Stimulated activated CD4-positive, alpha-beta T cell treated with anti-CD3 and anti-CD28 coated beads, Interleukin-15, amount 100 ng/mL, for 24 hours (primary cell): ENCODE data around the gene PIGU.

Experiments
- DNase-seq: peaks from one replicate; pipeline ENCODE4 v3.0.0-alpha.2; 2020

Gene PIGU

DNA sequence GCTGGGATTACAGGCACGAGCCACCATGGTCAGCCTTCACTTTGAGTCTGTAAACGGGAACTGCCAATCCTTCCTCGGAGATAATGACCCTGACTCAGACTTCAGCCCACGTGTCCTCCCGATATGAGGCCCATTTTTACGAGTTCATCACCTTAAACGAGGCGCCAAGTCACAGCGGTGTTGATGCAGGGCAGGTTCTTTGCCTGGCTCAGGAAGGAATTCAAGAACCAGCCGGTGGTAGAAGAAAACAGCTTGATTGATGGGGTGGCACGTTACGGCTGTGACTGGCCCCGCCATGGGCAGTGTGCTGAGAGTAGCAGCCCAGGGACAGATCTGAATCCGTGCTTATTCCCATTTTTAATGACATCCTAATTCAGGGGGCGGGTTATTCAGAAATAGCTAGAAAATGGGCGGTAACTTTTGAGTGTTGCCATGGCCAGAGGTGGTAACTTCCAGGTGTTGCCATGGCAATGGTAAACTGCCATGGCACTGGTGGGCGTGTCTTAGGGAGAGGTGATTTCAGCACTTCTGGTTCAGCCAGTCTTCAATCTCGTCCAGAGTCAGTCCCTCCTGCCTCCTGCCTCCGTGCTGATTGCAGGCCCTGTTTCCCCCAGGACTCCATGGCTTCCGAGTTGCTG is 127.5 kb downstream of the PIGU start:
- DNase-seq = no peak

DNA sequence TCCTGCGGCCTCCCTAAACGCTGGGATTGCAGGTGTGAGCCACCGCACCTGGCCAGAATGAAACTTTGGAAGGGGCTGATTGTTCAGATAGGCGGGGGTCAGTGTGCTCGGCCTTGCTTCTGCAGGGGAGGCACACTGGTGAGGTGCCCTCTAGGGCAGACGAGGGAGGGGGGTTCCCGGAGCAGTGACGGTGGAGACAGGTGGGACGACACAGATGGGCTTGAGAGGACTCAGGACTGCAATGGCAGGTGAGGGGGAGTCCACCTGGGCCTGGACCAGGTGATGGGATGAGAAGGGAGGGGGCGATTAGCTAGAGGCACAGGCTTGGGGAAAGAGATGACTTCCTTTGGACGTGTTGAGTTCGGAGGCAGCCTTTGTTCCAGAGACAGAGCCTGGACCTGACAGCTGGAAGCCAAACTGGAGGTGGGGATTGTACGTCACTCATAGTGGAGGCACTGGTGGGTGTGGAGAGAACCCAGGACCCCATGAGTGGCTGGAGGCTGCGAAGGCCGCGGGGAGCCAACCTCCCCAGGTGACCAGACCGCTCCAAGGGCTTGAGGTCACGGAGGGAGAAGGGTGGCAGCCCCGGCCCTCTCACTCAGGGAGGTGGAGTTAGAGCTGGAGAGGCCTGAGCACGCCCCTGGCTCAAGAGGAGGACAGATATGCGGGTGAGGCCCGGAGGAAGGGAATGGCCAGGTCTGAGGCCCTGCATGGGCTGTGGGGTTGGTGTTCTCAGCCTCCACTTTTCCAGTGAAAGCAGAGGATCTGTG is 128.9 kb downstream of the PIGU start:
- no peak for DNase-seq

DNA sequence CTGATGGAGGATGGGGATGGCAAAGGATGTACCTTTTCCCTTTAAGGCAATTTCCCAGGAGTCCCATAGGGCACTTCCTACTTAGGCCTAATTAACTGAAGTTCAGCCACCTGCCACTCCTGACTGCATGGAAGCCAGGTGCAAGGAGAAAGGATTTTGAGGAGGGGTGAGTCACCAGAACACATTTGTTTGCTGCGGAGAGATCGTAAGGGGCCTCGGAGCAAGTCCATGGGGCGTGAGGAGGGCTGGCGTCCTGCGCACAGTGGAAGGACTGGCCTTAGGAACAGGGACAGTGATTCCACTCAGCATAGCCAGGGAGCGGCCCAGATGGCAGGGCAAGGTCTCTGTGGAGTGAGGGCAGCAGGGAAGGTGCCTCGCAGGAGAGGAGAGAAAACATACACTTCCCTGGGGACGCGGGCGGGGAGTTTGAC is 130.1 kb downstream of the PIGU start:
- no peak for DNase-seq

DNA sequence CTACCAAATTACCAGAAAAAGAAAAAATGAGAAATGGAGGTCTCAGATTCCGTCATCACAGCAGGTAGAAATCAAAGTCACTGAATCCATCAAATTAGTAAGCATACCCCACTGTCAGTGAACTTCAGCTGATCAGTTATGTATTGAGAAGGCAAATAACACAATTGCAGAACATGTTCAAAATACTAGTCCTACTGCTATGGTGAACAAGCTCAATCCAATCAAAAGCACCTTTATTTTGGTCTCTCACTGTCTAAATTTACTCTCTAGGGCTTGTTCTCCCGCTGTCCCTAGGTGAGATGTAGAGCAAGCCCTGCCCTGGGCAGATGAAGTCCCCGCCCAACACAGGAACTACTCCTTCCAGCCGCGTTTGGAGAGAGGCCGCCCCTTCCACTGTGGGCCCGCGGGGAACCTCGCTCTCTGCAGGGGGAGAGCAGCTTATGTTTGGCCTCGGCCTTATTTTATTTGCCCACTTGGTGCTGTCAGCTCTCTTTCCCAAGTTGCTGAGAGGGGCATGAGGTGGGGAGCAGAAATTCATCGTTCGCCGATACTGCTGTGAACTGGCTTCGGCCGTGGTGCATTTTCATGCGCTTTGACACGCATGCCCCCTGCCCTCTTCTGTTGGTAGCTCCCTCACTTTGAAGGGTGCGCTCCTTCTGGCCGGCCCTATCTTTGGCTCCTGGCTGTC is 132.6 kb downstream of the PIGU start:
- DNase-seq = peak; percentile 41

DNA sequence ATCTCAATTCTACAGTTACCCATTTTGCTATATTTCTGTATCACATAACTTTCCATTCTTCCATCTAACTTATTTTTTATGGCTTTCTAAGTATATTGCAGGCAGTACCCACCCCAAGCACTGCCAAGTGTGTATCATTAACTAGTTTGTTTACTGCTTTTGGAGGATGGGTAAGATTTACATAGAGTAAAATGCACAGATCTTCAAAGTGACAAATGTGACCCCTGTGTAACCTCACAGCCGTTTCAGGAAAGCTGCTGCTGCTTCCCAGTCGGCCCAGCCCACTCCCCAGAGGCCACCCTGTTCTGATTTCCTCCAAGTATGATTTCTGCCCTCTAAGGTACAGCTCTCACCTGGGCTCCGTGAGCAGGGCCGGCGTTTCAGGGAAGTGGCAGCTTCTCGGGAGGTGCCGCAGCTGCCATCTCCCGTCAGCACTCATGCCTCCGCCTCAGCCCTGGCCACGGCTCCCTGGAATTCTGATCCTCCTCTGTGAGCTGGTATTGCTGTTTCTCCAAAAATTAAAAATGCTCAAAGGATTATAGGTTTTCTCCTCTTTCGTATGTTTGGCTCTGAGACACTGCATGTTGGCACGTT is 133.3 kb downstream of the PIGU start:
- DNase-seq = no peak

DNA sequence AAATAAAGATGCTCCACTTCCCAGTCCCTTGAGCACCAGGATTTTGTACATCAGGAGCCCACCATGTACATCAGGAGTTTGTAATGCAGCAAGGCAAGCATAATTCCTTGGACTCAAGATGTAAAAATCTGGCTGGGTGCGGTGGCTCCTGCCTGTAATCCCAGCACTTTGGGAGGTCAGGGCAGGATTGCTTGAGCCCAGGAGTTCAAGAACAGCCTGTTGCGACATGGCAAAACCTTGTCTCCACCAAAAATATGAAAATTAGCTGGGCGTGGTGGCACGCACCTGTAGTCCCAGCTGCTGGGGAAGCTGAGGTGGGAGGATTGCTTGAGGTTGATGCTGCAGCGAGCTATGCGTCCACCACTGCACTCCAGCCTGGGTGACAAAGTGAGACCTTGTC is 134.5 kb downstream of the PIGU start:
- DNase-seq = no peak

- DNase-seq = no peak
These were observed 135.0 kb downstream of the PIGU start for GRCh38 chr20:34541917-34542316.

- DNase-seq = peak; percentile 32
These were observed 135.5 kb downstream of the PIGU start for GRCh38 chr20:34541264-34541901.

- DNase-seq = no peak
These were observed 136.2 kb downstream of the PIGU start for GRCh38 chr20:34540596-34541263.

- no peak for DNase-seq
These were observed 137.1 kb downstream of the PIGU start for GRCh38 chr20:34539756-34540155.

- DNase-seq = peak; percentile 71
These were observed 138.2 kb downstream of the PIGU start for GRCh38 chr20:34538671-34539123.

- no peak for DNase-seq
These were observed 139.2 kb downstream of the PIGU start for GRCh38 chr20:34537651-34538050.

- peak; percentile 71 for DNase-seq
These were observed 140.0 kb downstream of the PIGU start for GRCh38 chr20:34536798-34537394.

DNA sequence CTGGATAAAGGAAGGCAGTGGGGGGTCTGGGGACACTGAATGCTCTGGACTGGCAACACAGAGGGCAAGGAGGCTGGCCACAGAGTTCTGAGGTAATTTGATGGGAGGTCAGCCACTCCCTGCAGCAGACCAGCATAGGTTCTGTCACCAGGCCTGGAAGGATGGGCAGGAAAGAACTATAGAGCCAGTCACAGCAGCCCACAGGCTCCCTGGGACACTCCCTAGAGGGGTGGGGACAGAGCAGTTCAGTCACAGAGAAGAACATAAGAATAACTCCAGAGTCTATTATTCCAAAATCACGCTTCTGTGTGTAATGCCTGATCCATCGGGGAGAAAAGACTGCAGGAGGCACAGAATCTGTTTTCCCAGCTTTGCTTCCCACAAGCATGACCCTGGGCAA is 141.0 kb downstream of the PIGU start:
- no peak for DNase-seq

- no peak for DNase-seq
These were observed 141.5 kb downstream of the PIGU start for GRCh38 chr20:34535301-34535840.

DNA sequence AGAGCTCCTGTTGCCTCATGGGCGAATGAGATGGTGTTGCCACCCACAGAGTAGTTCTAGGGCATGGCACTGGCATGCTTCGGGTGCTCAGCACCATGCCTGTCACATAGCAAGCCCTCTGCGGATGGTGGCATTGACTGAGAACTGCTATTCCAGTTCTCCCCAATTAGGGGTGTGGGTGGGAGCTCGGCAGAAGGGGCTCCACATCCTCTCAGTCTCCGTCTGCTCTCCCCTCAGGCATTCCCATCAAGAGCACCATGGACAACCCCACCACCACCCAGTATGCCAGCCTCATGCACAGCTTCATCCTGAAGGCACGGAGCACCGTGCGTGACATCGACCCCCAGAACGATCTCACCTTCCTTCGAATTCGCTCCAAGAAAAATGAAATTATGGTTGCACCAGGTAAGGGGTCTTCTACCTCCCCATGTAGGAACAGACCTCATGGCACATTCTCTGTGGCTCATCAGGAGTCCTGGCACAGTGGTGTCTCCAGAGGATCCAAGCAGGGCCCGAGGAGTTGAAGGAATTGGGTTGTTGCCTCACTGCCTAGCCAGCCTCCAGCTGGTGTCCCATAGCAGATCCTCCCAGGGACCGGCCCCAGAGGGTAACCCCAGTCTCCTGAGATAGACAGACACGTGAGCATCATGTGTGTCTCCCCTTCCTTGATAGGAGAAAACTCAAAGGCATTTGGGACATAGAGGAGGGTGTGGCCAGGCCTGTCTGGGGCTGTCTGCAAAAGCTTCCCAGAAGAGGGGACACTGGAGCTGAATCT is 142.3 kb downstream of the PIGU start:
- DNase-seq = no peak

DNA sequence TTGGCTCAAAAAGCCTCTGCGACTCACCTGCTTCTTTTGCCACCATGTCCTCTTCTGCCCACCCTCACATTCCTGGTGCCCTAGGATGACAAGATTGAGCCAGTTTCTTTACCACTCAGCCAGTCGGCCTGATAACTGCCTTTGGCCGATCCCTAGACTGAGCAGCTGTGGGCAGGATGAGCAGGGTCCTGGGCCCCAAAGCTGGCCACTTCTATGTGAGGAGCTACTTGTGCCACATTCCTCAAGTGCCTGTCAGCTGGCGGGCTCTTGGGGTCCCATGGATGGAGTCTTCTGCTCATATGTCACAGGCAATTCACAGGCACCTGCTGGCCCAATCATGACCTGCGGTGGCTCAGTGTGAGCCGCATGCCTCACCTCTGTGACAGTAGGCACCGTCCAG is 144.1 kb downstream of the PIGU start:
- DNase-seq = no peak

GRCh38 chr20:34532320-34532719 is 144.6 kb downstream of the PIGU start:
- no peak for DNase-seq

GRCh38 chr20:34531608-34532265 is 145.2 kb downstream of the PIGU start:
- no peak for DNase-seq

GRCh38 chr20:34530342-34530741 is 146.6 kb downstream of the PIGU start:
- no peak for DNase-seq
